G401 (cell line): ENCODE data around the gene MET. TPM values are rescaled to one million over a fixed set of nuclear protein-coding genes. Genes with fewer than 3 reads are reported as not detected.
"Not testable (repeated sequence)": the region's sequence is repeated elsewhere in the genome, so short reads cannot be mapped to it uniquely, and the experiment has no call there.

Source experiments
- DNase-seq: peaks from one replicate; pipeline ENCODE4 v3.0.0-alpha.2; 2015; ENCODE audit warnings: low spot score
- in situ Hi-C: cut with HindIII; loops from 2 replicates; pipeline ENCODE4 v1.10.0; 2016; ENCODE audit warnings: low sequenced_read_pairs, mixed read lengths
- total RNA-seq: library from RNA; depleted of rRNA; stranded (reverse); fragments of >200 nt; shearing (Covaris generic); gene quantifications from 2 replicates; pipeline ENCODE4 v1.2.3, GENCODE V29; 2014

The MET gene
- total RNA-seq, 1 experiment from 2014 or later = 0.20 TPM

DNA sequence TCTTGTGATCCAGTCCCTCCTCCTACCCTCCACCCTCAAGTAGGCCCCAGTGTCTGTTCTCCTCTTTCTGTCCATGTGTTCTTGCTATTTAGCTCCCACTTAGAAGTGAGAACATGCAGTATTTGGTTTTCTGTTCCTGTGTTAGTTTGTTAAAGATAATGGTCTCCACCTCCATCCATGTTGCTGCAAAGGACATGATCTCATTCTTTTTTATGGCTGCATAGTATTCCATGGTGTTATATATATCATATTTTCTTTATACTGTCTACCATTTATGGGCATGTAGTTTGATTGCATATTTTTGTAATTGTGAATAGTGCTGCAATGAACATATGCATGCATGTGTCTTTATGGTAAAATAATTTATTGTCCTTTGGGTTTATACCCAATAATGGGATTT lies 12.7 kb upstream of the MET start:
- DNase-seq, in situ Hi-C loops: not testable (repeated sequence)

- in situ Hi-C loops = no loop called here
- no peak for DNase-seq
Measured at GRCh38 chr7:116661865-116662264, 10.1 kb upstream of the MET start.

DNA sequence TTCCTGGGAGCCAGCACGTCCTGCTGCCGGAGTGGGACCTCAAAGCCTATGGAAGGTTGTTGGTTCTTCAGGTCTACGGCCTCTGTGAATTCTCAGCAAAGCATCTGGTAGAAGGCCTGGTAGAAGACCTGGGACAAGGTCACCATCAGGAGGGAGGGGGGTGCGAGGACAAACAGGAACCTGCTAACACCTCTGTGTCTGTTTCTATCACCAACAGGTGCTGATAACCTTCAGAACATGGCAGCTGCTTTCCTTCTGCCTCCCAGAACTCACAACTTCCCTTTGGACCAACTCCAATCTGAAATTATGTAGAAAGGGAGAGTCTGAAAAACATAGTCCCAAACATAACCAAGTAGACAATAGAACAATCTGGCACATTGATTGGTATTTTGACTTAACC lies 8.3 kb upstream of the MET start:
- DNase-seq = no peak
- in situ Hi-C loops = no loop called here

DNA sequence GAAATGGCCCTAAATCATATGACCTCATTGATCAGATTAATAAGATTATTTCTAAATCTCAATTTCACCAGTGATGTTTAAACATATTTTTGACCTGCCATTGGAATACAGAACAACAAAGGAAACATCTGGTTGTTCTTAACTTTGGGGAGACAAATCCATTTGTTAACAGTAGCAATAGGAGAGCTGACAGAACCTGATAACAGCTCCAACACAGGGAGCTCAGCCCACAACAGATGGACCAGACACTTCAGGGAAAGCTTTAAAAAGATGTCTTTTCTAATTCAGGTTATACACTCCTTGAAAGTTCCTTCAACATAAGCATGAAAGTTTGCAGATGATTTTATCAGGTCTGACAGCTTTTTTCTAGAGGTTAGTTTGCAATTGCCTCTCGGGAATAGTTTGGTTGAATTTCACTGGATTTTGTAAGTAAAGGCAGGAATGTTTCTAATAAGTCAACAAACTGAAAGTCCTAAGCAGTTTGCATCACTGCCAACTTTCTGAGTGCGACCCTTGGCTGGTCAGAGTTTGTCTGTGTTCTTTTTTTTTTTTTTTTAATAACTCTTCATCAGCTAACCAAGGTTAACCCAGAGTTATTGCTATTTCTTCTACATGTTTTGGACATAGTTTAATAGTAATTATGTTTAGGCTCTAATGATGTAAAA lies 6.5 kb upstream of the MET start:
- in situ Hi-C loops = no loop called here
- no peak for DNase-seq

DNA sequence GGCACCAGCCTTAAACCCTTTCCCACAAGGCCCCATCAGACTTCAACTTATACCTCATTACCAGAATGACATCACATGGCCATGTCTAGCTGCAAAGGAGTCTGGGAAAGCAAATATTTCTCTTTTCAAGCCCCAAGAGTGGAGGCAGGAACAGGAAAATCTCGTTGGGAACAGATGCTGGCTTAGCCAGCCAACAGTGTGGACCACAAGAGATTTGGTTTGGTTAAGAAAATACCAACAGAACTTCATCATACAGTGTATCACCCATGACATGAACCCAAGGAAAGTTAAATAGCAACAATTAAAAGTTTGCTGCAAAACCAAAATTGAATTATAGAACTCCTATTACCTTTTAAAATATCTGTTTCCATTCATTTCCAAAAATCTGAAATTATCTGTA lies 2.2 kb upstream of the MET start:
- in situ Hi-C loops = no loop called here
- DNase-seq = no peak

GRCh38 chr7:116670409-116671015 lies 1.5 kb upstream of the MET start:
- in situ Hi-C loops = no loop called here

DNA sequence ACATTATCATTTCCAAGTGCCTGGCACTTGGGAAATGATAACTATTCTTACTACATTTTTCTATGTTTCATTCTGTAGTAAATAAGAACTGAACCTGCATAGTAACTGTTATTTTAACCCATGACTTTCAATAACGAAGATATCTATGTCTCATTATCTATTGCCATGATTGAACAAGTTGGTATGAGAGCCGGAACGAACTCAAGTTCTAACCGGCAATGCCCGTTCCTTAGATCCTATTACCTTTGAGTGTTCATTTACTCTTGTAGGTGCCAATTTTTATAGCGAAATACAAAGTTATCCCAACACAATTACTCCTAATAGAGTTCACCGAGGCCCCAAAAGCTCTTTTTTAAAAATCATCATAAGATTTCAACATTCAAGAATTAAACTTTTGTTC lies 885 bp upstream of the MET start:
- no peak for DNase-seq
- in situ Hi-C loops = no loop called here

More at GRCh38 chr7:116670409-116671015, 1.5 kb upstream of the MET start:
- DNase-seq = no peak

DNA sequence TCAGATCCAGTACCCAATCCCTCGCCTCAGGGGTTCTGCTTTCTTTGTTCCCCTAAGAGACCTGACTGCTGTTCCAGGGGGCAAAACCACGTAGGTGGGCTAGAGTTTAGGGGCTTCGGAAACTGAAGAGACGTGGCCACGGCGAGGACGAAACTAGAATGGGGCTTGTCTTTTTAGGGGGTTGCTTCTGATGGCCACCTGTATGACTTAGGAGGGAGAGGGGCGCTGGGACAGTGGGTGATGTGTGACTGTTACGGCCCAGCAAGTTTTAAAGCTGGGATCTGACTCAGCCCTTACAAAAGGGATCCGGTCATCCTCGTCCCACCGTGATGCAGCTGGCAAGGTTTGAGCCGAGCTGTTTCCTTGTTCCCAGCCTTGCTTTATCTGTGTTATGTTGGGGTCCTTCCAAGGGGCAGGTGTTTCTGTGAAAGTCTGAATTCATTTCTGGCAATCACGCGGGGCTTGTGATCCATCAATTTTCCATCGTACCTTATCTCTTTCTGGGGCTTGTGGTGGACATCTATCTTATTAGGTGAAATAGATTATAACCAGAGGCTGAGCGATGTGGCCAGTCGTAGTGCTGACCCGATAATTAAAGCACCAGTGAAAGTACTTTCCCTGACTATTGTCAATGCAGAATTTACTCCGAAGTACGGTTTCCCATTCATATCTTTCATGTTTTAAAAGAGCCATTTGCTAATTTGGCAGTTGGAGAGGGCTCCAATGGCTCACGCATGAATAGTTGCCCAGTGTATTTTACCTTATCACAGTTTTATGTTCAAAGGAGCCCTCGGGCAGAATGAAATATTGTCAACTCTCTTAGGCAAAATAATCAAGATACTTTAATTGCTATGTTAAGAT lies 830 bp downstream of the MET start:
- in situ Hi-C loops = no loop called here
- no peak for DNase-seq

- no peak for DNase-seq
- in situ Hi-C loops = no loop called here
Measured at GRCh38 chr7:116673457-116673865, 1.5 kb downstream of the MET start.

DNA sequence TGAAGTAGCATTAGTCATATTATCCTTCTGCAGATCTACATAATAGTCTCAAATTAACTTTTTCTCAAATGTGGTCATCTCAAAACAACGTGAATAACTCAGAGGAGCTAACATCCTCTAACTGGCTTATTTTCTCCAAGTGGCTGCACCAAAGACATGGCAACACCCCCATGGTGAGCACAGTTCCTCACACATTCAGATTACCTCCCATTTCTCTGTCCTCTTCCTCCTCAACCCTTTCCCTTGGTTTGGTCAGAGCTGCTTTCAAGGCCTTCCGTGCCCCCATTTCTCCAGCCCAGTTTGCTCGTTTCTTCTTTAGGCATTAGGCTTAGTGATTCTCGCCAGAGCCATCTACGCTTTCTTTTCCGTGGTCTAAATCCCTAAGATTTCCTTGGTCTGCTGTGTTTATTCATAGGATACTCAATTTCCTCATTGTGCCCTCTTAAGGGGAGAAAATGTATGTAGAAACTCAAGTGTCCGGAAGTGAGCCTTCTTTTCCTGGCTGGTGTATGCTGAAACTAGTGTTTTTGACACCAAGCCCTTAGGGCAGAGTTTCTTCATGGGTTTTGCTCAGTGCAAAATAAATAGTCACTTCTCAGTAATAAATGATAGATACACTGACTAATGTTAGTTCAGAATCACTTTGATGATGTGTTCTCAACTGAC lies 2.6 kb downstream of the MET start:
- in situ Hi-C loops = no loop called here
- DNase-seq = no peak

DNA sequence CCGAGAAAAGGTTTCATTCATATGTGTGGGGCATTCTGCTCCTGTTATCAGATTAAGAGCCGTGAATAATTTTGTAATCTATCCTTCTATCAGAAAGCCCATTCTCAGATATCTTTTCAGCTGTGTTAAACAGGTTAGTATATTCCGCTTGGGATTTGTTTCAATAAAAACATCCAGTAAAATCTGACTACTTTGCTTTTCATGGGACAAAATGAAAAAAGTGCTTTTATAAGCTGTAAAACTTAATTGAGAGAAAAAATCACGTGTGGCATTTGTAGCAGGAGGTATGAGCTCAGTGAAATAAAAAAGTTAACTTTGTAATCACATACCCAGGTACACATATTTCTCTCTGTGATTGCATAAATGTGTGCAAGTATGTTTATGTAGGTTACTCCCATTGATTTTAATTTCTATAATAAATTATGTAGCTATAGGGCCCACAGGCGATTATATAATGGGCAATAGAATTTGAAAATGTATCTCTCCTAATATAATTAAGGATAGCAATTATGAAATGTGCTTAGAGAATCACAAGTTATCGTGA lies 3.9 kb downstream of the MET start:
- DNase-seq = no peak
- in situ Hi-C loops = no loop called here

DNA sequence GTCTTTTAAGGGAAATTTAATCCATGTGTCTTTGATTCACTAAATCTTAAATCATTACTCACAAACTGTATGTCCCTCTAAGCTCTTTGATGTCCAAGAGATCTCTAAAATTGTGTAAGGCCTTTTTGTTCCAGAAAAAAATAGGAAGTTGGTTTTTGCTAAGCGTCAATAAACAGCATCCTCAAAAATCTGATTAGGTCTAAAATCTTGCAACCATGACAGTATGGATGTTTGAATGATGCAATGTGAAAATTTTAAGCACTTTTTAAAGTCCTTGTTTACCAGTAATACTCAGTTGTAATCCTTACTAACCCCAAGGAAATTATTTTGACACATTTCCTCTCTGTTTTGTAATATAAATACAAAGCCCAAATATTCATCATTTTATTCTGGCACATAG lies 6.8 kb downstream of the MET start:
- in situ Hi-C loops = no loop called here
- DNase-seq = no peak

DNA sequence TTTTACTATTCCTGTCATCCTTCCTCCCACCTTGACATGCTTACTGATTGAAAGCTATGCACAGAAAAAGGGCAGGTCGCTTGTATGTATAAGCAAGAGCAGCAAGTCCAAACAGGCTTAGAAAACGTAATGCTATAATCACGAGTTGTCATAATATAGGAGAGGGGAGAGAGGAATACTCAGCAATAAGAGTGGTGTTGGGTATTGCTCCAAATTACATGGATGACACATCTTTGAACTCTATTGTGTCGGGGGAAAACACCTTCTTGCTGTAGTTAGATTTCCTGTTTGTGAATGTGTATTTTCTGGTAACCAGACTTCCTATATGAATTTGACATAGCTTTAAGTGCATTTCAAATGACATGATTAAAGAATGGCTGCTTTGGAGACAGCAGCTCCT lies 7.5 kb downstream of the MET start:
- no peak for DNase-seq
- in situ Hi-C loops = no loop called here

GRCh38 chr7:116683786-116684185 lies 11.8 kb downstream of the MET start:
- in situ Hi-C loops = no loop called here
- no peak for DNase-seq

DNA sequence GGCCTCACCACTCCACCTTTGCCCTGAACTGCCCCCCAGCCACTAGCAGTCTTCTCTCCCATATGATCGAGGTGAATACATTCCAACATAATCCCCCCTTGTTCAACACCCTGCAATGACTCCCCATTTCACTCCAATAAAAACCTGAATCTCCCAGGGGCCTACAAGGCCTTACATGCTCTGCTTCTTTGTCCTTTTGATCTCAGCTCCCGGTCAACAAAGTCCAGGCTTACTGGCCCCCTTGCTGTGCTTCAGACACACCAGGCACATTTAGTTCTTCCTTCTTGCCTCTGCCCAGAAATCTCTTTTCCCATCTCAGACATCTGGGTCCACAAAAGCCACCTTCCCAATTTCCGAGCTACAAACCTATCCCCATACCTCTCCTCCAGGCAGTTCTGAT lies 14.0 kb downstream of the MET start:
- in situ Hi-C loops = no loop called here

GRCh38 chr7:116686812-116687419 lies 14.9 kb downstream of the MET start:
- in situ Hi-C loops = no loop called here
- no peak for DNase-seq

More for the DNA sequence above, 14.0 kb downstream of the MET start:
- DNase-seq = no peak

DNA sequence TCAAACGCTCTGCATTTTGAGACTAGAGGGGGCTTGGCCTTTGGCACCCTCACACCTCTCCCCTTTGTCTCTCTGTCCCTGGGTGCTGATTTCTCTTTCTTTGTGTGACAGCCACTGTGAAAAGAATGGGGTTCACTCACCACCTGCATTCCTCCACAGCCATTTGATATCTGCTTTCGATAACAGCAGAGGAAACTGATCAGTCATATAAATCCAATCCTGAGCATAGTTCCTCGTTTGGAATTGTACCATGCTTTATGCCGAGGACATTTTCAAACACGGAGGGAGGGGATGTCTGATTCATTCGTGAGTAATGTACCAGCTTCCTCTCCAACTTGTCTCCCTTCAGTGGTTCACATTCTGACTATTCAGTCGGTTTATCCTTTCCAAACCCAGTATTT lies 15.8 kb downstream of the MET start:
- DNase-seq = no peak

DNA sequence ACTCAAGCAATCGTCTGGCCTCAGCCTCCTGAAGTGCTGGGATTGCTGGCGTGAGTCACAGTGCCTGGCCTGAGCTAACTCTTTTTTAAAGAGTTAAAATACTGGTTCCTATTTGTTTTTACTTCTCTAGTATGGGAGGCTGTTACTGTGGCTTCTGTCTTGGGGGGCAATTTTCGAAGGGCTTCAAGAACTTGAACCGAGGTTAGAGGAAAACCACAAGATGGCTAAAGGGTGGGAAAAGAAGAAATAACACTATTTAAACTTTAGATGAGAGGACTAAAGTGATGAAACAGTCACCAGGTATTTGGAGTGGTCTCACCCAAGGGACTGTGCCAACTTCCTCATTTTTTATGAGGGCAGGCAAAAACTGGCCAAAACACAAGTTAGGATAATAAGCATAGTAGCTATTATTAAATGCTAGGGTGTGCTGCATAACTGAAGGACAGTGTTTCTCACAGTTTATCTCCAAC lies 17.8 kb downstream of the MET start:
- DNase-seq = no peak
- in situ Hi-C loops = no loop called here

More for the DNA sequence above, 15.8 kb downstream of the MET start:
- in situ Hi-C loops = no loop called here

DNA sequence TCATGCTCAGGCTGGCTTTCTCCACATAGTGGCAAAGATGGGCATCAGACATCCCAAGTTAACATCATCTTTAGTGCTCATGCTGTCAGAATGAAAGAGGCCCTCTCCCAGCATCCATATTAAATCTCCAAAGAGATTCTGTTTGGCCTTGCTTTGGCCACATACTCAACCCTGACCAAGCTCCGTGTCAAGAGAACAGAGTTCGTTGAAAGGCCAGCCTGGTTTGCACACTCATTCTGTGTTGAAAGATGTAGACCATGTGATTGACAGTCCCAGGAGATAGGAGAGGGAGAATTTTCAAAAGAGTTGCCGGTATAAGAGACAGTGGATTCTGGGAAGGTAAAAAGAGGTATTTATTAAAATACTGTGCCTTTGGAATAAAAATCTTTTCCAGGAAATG lies 19.7 kb downstream of the MET start:
- in situ Hi-C loops = no loop called here
- DNase-seq = no peak
